Liver (tissue), 9 donors: ENCODE results near the gene NUP35. TPM values are rescaled to one million over a fixed set of nuclear protein-coding genes. Genes with fewer than 3 reads are reported as not detected.

Experiments
- DNase-seq: peaks from one replicate; pipeline ENCODE4 v3.0.0-alpha.2; 2017; ENCODE audit warnings: low spot score
- H3K27ac ChIP-seq, 2 donors: one replicate each; pipeline ENCODE4 v1.7.0; 2013; ENCODE audit warnings: inconsistent platforms in 2 of 2, low read length in 2 of 2, control low read depth in 1 of 2, low read depth in 1 of 2, mild to moderate bottlenecking in 1 of 2
- H3K27me3 ChIP-seq, 4 donors: one replicate each; pipeline versions ENCODE4 v1.6.1 to v1.7.0; 2013; ENCODE audit warnings: low read length in 3 of 4, inconsistent platforms in 1 of 4, mild to moderate bottlenecking in 1 of 4, moderate library complexity in 1 of 4; ENCODE audit not compliant: control insufficient read depth in 4 of 4, insufficient read depth in 4 of 4
- H3K36me3 ChIP-seq, 4 donors: one replicate each; pipeline versions ENCODE4 v1.6.1 to v1.7.0; 2013; ENCODE audit warnings: low read length in 3 of 4, mild to moderate bottlenecking in 3 of 4, low read depth in 1 of 4, moderate library complexity in 1 of 4; ENCODE audit not compliant: control insufficient read depth in 4 of 4, insufficient read depth in 3 of 4
- H3K4me1 ChIP-seq, 4 donors: one replicate each; pipeline versions ENCODE4 v1.6.1 to v1.7.0; 2013; ENCODE audit warnings: low read length in 3 of 4, mild to moderate bottlenecking in 3 of 4, moderate library complexity in 1 of 4; ENCODE audit not compliant: control insufficient read depth in 4 of 4, insufficient read depth in 4 of 4
- H3K4me3 ChIP-seq, 3 donors: one replicate each; pipeline versions ENCODE4 v1.6.1 to v1.7.0; 2013; ENCODE audit warnings: low read length in 3 of 3, control low read depth in 1 of 3, low read depth in 1 of 3, mild to moderate bottlenecking in 1 of 3
- H3K9ac ChIP-seq, 2 donors: one replicate each; pipeline ENCODE4 v1.7.0; 2013; ENCODE audit warnings: low read length in 2 of 2, mild to moderate bottlenecking in 2 of 2, moderate library complexity in 2 of 2, control low read depth in 1 of 2, low read depth in 1 of 2
- H3K9me3 ChIP-seq, 4 donors: one replicate each; pipeline versions ENCODE4 v1.6.1 to v1.7.0; 2013; ENCODE audit warnings: low read length in 3 of 4; ENCODE audit not compliant: control insufficient read depth in 4 of 4
- EGR1 ChIP-seq, 2 donors: IDR thresholded peaks; 2 replicates each; pipeline ENCODE4 v1.6.1; 2016 to 2018; ENCODE audit warnings: antibody characterized with exemption in 2 of 2, low read depth in 2 of 2
- FOXA1 ChIP-seq: IDR thresholded peaks from 2 replicates; pipeline ENCODE4 v1.6.1; 2016; ENCODE audit warnings: antibody characterized with exemption
- FOXA2 ChIP-seq: IDR thresholded peaks from 2 replicates; pipeline ENCODE4 v1.6.1; 2016; ENCODE audit warnings: antibody characterized with exemption
- GABPA ChIP-seq, 2 donors: IDR thresholded peaks in 1 of 2; conservative IDR thresholded peaks in 1 of 2; 2 replicates each; pipeline ENCODE4 v1.6.1; 2016; ENCODE audit warnings: antibody characterized with exemption in 2 of 2, mild to moderate bottlenecking in 1 of 2, moderate library complexity in 1 of 2
- HNF4A ChIP-seq, 2 donors: conservative IDR thresholded peaks; 2 replicates each; pipeline ENCODE4 v1.6.1; 2016; ENCODE audit warnings: antibody characterized with exemption in 2 of 2, mild to moderate bottlenecking in 2 of 2
- HNF4G ChIP-seq: IDR thresholded peaks from 2 replicates; pipeline ENCODE4 v1.6.1; 2016; ENCODE audit warnings: antibody characterized with exemption
- JUND ChIP-seq, 2 donors: IDR thresholded peaks; 2 replicates each; pipeline ENCODE4 v1.6.1; 2016; ENCODE audit warnings: antibody characterized with exemption in 2 of 2
- NR2F2 ChIP-seq: IDR thresholded peaks from 2 replicates; pipeline ENCODE4 v1.6.1; 2016; ENCODE audit warnings: antibody characterized with exemption
- RAD21 ChIP-seq, 2 donors: IDR thresholded peaks; 2 replicates each; pipeline ENCODE4 v1.6.1; 2016; ENCODE audit warnings: antibody characterized with exemption in 2 of 2, mild to moderate bottlenecking in 2 of 2
- RXRA ChIP-seq, 2 donors: IDR thresholded peaks; 2 replicates each; pipeline ENCODE4 v1.6.1; 2017 to 2018; ENCODE audit warnings: antibody characterized with exemption in 2 of 2, mild to moderate bottlenecking in 1 of 2
- SP1 ChIP-seq: IDR thresholded peaks from 2 replicates; pipeline ENCODE4 v1.6.1; 2018; ENCODE audit warnings: antibody characterized with exemption, mild to moderate bottlenecking
- TAF1 ChIP-seq: conservative IDR thresholded peaks from 2 replicates; pipeline ENCODE4 v1.6.1; 2016; ENCODE audit warnings: antibody characterized with exemption, mild to moderate bottlenecking
- YY1 ChIP-seq: IDR thresholded peaks from 2 replicates; pipeline ENCODE4 v1.6.1; 2016; ENCODE audit warnings: antibody characterized with exemption, mild to moderate bottlenecking
- WGBS: extraction: QIAGEN DNeasy Blood & Tissue Kit; methylation state at CpG from one replicate; pipeline ENCODE4 v1.1.7; 2013; 5-methylcytosine and 5-hydroxymethylcytosine counted together
- polyA plus RNA-seq, 2 donors: library from polyadenylated mRNA; stranded (reverse) in 1 of 2; unstranded in 1 of 2; fragments of 200-250 nt in 1 of 2; fragments of >200 nt in 1 of 2; fragmentation: Nextera tagmentation in 1 of 2; extraction: Ambion mirVana in 1 of 2; gene quantifications; one replicate each; pipeline versions ENCODE4 v1.2.1 to v1.2.3, GENCODE V29; 2013 to 2015
- total RNA-seq, 2 donors: library from RNA; depleted of rRNA; stranded (reverse); fragments of >200 nt; gene quantifications; one replicate each; pipeline ENCODE4 v1.2.3, GENCODE V29; 2014
- TF ChIP-seq, protein P1 (sequence below): IDR thresholded peaks from 2 replicates; pipeline ENCODE4 v1.6.1; 2016; ENCODE audit warnings: antibody characterized with exemption
- TF ChIP-seq, protein P2 (sequence below): IDR thresholded peaks from 2 replicates; pipeline ENCODE4 v1.6.1; 2016; ENCODE audit warnings: antibody characterized with exemption
- TF ChIP-seq, protein P3 (sequence below): IDR thresholded peaks from 2 replicates; pipeline ENCODE4 v1.6.1; 2016; ENCODE audit warnings: antibody characterized with exemption, mild to moderate bottlenecking
- TF ChIP-seq, protein P4 (sequence below): fragments of 150-350 bp; IDR thresholded peaks from 2 replicates; pipeline ENCODE4 v1.5.1; 2017; ENCODE audit warnings: improper control_type of control experiment, low read depth, low read length; ENCODE audit not compliant: missing input control
- TF ChIP-seq, protein P5 (sequence below): IDR thresholded peaks from 2 replicates; pipeline ENCODE4 v1.6.1; 2016; ENCODE audit warnings: antibody characterized with exemption
- donor health status: healthy.
- donor health status: healthy.
- donor health status: healthy.
- donor health status: healthy.
- donor health status: healthy.

The NUP35 gene
- total and polyA plus RNA-seq, 4 donors: 6.8 to 15.0 (median 10.8) TPM

DNA sequence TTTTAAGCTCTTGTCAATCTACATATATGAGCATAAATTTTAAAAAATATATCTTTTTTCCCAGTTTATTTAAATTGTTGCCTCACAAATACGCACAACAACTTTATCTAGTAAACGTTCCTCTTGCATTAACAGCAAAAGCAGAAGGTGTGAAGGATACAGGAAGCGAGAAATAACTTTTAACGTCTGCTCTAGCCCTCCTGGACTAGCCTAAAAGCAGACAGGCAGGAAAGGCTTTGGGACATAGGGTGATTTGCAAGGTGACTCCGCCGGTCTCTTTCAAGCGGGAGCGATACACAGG, 46.1 kb upstream of the NUP35 start:
- TF ChIP-seq RXRA (IDR thresholded peaks at IDR 0.05) (peak in 1 of 2 donors; percentile 60), HNF4A (conservative IDR thresholded peaks at IDR 0.05) (no peak), SP1 (no peak)
- Histone ChIP-seq H3K9me3 (no peaks in the 10 kb centered on the region), H3K4me1 (peaks cover 0 to 13% (median 3%) of the 10 kb centered on the region in 4 donors), H3K27me3 (no peaks in the 10 kb centered on the region), H3K36me3 (no peaks in the 10 kb centered on the region), H3K27ac (peak overlapping the region; percentile 80 to 83), H3K4me3 (peak overlapping the region; percentile 70 to 96 (median 93)), H3K9ac (peak overlapping the region; percentile 54 to 97)
- peak; percentile 46 for DNase-seq
- 5% methylated on average over 8 of the region's 8 CpGs for WGBS

DNA sequence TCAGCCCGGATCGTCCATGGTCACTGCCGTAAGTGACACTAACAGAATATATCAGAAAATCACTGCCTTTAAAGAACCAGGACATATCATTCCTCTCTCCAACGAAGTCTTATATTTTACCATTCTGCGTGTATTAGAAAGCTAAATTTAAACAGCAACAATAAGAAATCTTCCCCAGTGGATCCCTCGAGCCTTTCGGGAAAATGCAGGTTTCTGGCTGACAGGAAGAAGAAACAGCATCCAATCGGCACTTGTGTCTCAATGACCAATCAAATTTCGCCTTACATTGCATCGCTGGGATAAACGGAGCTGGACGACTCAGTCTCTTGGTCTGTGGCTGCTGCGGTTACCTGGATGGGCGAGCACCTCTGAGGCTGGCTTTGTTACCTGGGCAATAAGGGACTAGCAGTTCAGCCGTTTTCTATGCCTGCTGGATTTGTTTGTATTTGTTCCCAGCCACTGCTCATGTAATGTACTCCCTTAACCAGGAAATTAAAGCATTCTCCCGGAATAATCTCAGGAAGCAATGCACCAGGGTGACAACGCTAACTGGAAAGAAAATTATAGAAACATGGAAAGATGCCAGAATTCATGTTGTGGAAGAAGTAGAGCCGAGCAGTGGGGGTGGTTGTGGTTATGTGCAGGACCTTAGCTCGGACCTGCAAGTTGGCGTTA, 45.6 kb upstream of the NUP35 start, which contains the start of gene DUSP19:
Gene DUSP19, plus strand, starts transcription at position 284 of the 675 bp plus-strand sequence. Its CDS starts 187 bp downstream, at position 471.
- TF ChIP-seq, protein P1, sequence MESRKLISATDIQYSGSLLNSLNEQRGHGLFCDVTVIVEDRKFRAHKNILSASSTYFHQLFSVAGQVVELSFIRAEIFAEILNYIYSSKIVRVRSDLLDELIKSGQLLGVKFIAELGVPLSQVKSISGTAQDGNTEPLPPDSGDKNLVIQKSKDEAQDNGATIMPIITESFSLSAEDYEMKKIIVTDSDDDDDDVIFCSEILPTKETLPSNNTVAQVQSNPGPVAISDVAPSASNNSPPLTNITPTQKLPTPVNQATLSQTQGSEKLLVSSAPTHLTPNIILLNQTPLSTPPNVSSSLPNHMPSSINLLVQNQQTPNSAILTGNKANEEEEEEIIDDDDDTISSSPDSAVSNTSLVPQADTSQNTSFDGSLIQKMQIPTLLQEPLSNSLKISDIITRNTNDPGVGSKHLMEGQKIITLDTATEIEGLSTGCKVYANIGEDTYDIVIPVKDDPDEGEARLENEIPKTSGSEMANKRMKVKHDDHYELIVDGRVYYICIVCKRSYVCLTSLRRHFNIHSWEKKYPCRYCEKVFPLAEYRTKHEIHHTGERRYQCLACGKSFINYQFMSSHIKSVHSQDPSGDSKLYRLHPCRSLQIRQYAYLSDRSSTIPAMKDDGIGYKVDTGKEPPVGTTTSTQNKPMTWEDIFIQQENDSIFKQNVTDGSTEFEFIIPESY: peak; percentile 30
- TF ChIP-seq, protein P2, sequence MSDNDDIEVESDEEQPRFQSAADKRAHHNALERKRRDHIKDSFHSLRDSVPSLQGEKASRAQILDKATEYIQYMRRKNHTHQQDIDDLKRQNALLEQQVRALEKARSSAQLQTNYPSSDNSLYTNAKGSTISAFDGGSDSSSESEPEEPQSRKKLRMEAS: peak; percentile 15
- peak; percentile 24 to 70 for TF ChIP-seq GABPA (IDR thresholded peaks at IDR 0.05 in 1 of 2, conservative IDR thresholded peaks at IDR 0.05 in 1 of 2)
- TF ChIP-seq TAF1: peak; percentile 82
- TF ChIP-seq, protein P3, sequence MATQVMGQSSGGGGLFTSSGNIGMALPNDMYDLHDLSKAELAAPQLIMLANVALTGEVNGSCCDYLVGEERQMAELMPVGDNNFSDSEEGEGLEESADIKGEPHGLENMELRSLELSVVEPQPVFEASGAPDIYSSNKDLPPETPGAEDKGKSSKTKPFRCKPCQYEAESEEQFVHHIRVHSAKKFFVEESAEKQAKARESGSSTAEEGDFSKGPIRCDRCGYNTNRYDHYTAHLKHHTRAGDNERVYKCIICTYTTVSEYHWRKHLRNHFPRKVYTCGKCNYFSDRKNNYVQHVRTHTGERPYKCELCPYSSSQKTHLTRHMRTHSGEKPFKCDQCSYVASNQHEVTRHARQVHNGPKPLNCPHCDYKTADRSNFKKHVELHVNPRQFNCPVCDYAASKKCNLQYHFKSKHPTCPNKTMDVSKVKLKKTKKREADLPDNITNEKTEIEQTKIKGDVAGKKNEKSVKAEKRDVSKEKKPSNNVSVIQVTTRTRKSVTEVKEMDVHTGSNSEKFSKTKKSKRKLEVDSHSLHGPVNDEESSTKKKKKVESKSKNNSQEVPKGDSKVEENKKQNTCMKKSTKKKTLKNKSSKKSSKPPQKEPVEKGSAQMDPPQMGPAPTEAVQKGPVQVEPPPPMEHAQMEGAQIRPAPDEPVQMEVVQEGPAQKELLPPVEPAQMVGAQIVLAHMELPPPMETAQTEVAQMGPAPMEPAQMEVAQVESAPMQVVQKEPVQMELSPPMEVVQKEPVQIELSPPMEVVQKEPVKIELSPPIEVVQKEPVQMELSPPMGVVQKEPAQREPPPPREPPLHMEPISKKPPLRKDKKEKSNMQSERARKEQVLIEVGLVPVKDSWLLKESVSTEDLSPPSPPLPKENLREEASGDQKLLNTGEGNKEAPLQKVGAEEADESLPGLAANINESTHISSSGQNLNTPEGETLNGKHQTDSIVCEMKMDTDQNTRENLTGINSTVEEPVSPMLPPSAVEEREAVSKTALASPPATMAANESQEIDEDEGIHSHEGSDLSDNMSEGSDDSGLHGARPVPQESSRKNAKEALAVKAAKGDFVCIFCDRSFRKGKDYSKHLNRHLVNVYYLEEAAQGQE: peak; percentile 85
- peak in 1 of 2 donors; percentile 49 for TF ChIP-seq JUND (IDR thresholded peaks at IDR 0.05)
- TF ChIP-seq RAD21 (IDR thresholded peaks at IDR 0.05): peak in 1 of 2 donors; percentile 47
- TF ChIP-seq FOXA1: no peak
- TF ChIP-seq HNF4A (conservative IDR thresholded peaks at IDR 0.05): peak in 1 of 2 donors; percentile 9
- TF ChIP-seq, protein P4, sequence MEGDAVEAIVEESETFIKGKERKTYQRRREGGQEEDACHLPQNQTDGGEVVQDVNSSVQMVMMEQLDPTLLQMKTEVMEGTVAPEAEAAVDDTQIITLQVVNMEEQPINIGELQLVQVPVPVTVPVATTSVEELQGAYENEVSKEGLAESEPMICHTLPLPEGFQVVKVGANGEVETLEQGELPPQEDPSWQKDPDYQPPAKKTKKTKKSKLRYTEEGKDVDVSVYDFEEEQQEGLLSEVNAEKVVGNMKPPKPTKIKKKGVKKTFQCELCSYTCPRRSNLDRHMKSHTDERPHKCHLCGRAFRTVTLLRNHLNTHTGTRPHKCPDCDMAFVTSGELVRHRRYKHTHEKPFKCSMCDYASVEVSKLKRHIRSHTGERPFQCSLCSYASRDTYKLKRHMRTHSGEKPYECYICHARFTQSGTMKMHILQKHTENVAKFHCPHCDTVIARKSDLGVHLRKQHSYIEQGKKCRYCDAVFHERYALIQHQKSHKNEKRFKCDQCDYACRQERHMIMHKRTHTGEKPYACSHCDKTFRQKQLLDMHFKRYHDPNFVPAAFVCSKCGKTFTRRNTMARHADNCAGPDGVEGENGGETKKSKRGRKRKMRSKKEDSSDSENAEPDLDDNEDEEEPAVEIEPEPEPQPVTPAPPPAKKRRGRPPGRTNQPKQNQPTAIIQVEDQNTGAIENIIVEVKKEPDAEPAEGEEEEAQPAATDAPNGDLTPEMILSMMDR: no peak
- peak; percentile 29 to 49 for TF ChIP-seq RXRA (IDR thresholded peaks at IDR 0.05)
- TF ChIP-seq, protein P5, sequence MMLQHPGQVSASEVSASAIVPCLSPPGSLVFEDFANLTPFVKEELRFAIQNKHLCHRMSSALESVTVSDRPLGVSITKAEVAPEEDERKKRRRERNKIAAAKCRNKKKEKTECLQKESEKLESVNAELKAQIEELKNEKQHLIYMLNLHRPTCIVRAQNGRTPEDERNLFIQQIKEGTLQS: no peak
- TF ChIP-seq NR2F2: no peak
- peak; percentile 95 for TF ChIP-seq SP1
- no peak for TF ChIP-seq FOXA2
- peak in 1 of 2 donors; percentile 28 for TF ChIP-seq EGR1 (IDR thresholded peaks at IDR 0.05; ENCODE audit: low read depth in 2 of 2)
- TF ChIP-seq HNF4G: peak; percentile 18
- TF ChIP-seq YY1: peak; percentile 91
- no peaks in the 10 kb centered on the region for H3K27me3 ChIP-seq
- DNase-seq: peak; percentile 96
- peak within 1 kb of the TSS; percentile 80 to 83 for H3K27ac ChIP-seq
- H3K4me3 ChIP-seq: peak within 1 kb of the TSS; percentile 70 to 96 (median 93)
- H3K9ac ChIP-seq: peak within 1 kb of the TSS; percentile 54 to 97
- no peaks in the 10 kb centered on the region for H3K36me3 ChIP-seq
- H3K4me1 ChIP-seq: peaks cover 0 to 13% (median 3%) of the 10 kb centered on the region in 4 donors
- 4% methylated on average over 20 of the region's 20 CpGs for WGBS
- H3K9me3 ChIP-seq: no peaks in the 10 kb centered on the region
